ENCODE results near the gene IGF1R. TPM values are rescaled to one million over a fixed set of nuclear protein-coding genes. Genes with fewer than 3 reads are reported as not detected.

Gene IGF1R
- total RNA-seq, 1 experiment from 2014 or later: 71.3 TPM

DNA sequence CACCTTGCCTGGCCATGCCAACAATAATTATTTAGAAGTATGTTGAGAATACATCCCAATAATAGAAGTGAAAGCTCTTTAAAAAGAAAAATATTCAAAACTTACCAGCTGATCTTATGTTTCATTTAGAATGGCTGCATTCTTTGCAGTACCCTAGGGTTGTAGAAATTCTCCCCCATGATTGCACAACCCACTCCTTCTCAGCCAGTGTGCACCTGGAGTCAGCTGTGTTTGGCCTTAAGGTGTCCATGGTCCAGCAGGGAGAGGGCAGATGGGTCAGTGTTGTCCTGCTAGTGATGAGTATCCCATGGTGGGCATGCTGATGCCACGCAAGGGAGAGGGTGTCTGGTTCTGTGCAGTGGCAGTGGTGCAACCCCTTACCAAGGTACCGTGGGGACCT lies 117.3 kb downstream of the IGF1R start:
- intact Hi-C loops (cut with micrococcal nuclease; ENCODE audit: unreplicated experiment): no loop called here
- no peak for DNase-seq
- H4K20me1 ChIP-seq (ENCODE audit: insufficient read depth): peaks cover 3% of the 10 kb centered on the region
- H3K79me2 ChIP-seq (ENCODE audit: low read depth): peaks cover 79% of the 10 kb centered on the region
- H3K4me3 ChIP-seq: no peak overlapping the region
- CTCF ChIA-PET: no interaction called here
- no peak overlapping the region for H3K4me2 ChIP-seq
- POLR2A ChIA-PET (ENCODE audit: unreplicated experiment): no interaction called here
- no peaks in the 10 kb centered on the region for H3F3A ChIP-seq (ENCODE audit: insufficient read depth, low read depth)
- no peaks in the 10 kb centered on the region for H3K36me3 ChIP-seq (ENCODE audit: low read depth)
- H2AFZ ChIP-seq: no peak overlapping the region
- H3K27ac ChIP-seq: no peak overlapping the region
- no peaks in the 10 kb centered on the region for H3K9me2 ChIP-seq (ENCODE audit: insufficient read depth)
- no TSS peak for BruUV-seq (replicated peaks)
- H3K27me3 ChIP-seq (ENCODE audit: insufficient read depth, low read depth): no peaks in the 10 kb centered on the region
- no peaks in the 10 kb centered on the region for H3K9me3 ChIP-seq (ENCODE audit: insufficient read depth, low read depth)
- TF ChIP-seq EZH2 (IDR thresholded peaks at IDR 0.05; ENCODE audit: low read depth): no peak
- TF ChIP-seq, protein P1, sequence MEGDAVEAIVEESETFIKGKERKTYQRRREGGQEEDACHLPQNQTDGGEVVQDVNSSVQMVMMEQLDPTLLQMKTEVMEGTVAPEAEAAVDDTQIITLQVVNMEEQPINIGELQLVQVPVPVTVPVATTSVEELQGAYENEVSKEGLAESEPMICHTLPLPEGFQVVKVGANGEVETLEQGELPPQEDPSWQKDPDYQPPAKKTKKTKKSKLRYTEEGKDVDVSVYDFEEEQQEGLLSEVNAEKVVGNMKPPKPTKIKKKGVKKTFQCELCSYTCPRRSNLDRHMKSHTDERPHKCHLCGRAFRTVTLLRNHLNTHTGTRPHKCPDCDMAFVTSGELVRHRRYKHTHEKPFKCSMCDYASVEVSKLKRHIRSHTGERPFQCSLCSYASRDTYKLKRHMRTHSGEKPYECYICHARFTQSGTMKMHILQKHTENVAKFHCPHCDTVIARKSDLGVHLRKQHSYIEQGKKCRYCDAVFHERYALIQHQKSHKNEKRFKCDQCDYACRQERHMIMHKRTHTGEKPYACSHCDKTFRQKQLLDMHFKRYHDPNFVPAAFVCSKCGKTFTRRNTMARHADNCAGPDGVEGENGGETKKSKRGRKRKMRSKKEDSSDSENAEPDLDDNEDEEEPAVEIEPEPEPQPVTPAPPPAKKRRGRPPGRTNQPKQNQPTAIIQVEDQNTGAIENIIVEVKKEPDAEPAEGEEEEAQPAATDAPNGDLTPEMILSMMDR (conservative IDR thresholded peaks at IDR 0.05): no peak
- peaks cover 7% of the 10 kb centered on the region; the same call in 1 of the 2 replicates for H3K4me1 ChIP-seq (replicated peaks; ENCODE audit: insufficient read depth)

DNA sequence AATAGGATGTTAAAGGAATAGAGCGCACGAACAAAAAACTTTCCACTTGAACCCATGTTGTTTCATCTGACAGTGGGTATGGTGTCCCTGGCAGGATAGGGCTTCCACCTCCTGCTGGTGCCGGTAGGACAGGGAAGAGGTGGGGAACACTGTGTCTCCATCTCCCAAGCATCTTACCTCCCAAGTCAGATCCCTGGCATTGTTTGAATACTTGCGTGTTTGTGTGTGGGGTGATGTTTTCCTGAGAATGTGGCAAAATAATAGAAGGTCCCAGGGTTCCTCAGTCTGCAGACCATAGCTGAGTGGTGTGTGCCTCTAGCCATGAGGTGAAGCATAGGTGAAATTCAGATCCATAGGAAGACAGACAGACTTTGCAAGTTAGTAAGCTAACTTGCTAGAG lies 119.4 kb downstream of the IGF1R start:
- no peak for TF ChIP-seq EZH2 (IDR thresholded peaks at IDR 0.05; ENCODE audit: low read depth)
- TF ChIP-seq, protein P1 (conservative IDR thresholded peaks at IDR 0.05): no peak
- BruUV-seq (replicated peaks): no TSS peak
- Histone ChIP-seq H3K27ac (no peak overlapping the region), H3K27me3 (ENCODE audit: insufficient read depth, low read depth) (no peaks in the 10 kb centered on the region), H3K4me3 (no peak overlapping the region), H3K36me3 (ENCODE audit: low read depth) (no peaks in the 10 kb centered on the region), H2AFZ (no peak overlapping the region), H3K4me2 (no peak overlapping the region), H3F3A (ENCODE audit: insufficient read depth, low read depth) (no peaks in the 10 kb centered on the region), H3K9me2 (ENCODE audit: insufficient read depth) (no peaks in the 10 kb centered on the region), H3K4me1 (replicated peaks; ENCODE audit: insufficient read depth) (peaks cover 6% of the 10 kb centered on the region; the same call in 1 of the 2 replicates), H4K20me1 (ENCODE audit: insufficient read depth) (peaks cover 8% of the 10 kb centered on the region), H3K79me2 (ENCODE audit: low read depth) (peaks cover 79% of the 10 kb centered on the region), H3K9me3 (ENCODE audit: insufficient read depth, low read depth) (no peaks in the 10 kb centered on the region)
- no peak for DNase-seq
- intact Hi-C loops (cut with micrococcal nuclease; ENCODE audit: unreplicated experiment): no loop called here
- ChIA-PET CTCF (no interaction called here), POLR2A (ENCODE audit: unreplicated experiment) (no interaction called here)

DNA sequence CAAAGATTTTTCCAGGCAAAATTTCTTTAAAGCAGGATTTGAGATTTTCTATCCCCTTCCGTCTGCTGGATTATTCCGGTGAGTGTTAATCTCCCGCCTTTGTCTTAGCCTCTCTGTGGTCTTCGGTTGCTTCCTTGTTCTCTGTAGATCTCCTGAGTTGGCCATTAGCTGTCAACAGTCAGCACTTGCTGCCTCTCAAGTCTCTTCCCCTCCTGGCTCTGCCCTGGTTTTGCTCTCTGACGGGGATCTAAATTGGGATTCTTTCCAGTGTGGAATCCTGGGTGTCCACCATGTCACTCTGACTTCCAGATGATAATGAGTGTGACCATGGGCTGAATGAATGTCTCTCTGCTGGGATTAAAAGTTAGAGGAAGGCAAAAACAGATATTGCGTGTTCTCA lies 121.5 kb downstream of the IGF1R start:
- no peaks in the 10 kb centered on the region for H3F3A ChIP-seq (ENCODE audit: insufficient read depth, low read depth)
- peaks cover 8% of the 10 kb centered on the region for H4K20me1 ChIP-seq (ENCODE audit: insufficient read depth)
- intact Hi-C loops (cut with micrococcal nuclease; ENCODE audit: unreplicated experiment): loop anchor here (10.0 kb wide), 1 partner anchor 255 kb away; no protein-coding TSS in a partner anchor
- POLR2A ChIA-PET (ENCODE audit: unreplicated experiment): no interaction called here
- TF ChIP-seq EZH2 (IDR thresholded peaks at IDR 0.05; ENCODE audit: low read depth): no peak
- TF ChIP-seq, protein P1 (conservative IDR thresholded peaks at IDR 0.05): no peak
- no peak for DNase-seq
- no peaks in the 10 kb centered on the region for H3K27me3 ChIP-seq (ENCODE audit: insufficient read depth, low read depth)
- no peaks in the 10 kb centered on the region for H3K9me2 ChIP-seq (ENCODE audit: insufficient read depth)
- no peak overlapping the region for H3K4me3 ChIP-seq
- CTCF ChIA-PET: no interaction called here
- H3K4me2 ChIP-seq: no peak overlapping the region
- no peaks in the 10 kb centered on the region for H3K9me3 ChIP-seq (ENCODE audit: insufficient read depth, low read depth)
- no peak overlapping the region for H2AFZ ChIP-seq
- H3K4me1 ChIP-seq (replicated peaks; ENCODE audit: insufficient read depth): no peaks in the 10 kb centered on the region
- peaks cover 78% of the 10 kb centered on the region for H3K79me2 ChIP-seq (ENCODE audit: low read depth)
- no peaks in the 10 kb centered on the region for H3K36me3 ChIP-seq (ENCODE audit: low read depth)
- H3K27ac ChIP-seq: no peak overlapping the region
- BruUV-seq (replicated peaks): no TSS peak
